ENCODE measurements around the gene SNTN. TPM values are rescaled to one million over a fixed set of nuclear protein-coding genes. Genes with fewer than 3 reads are reported as not detected.

SNTN gene
- total and polyA plus RNA-seq, 9 of the 15 experiments (the other 6 are each of a cell fraction or from before 2014, with no cell fraction given), result not detected

GRCh38 chr3:63609408-63609807, 43.1 kb upstream of the SNTN start (continued):
- TF ChIP-seq AFF1 (IDR thresholded peaks at IDR 0.05; ENCODE audit: low read depth in 1 of 2, partially characterized antibody in 2 of 2), result no peak
- no peak for TF ChIP-seq YY1 (IDR thresholded peaks at IDR 0.05; ENCODE audit: borderline replicate concordance in 1 of 3, control insufficient read depth in 1 of 3, extremely low read depth in 1 of 3, insufficient read depth in 3 of 3, insufficient read length in 1 of 3, insufficient replicate concordance in 2 of 3, low read depth in 1 of 3, low read length in 2 of 3)
- no peak for TF ChIP-seq NFE2L1 (tag; IDR thresholded peaks at IDR 0.05; ENCODE audit: borderline replicate concordance, low read depth)
- no peak for TF ChIP-seq NCOR1 (IDR thresholded peaks at IDR 0.05)
- no peak for TF ChIP-seq HNRNPH1 (optimal IDR thresholded peaks at IDR 0.05; ENCODE audit: low read depth, low read length)
- TF ChIP-seq CBX3 (IDR thresholded peaks at IDR 0.05; ENCODE audit: borderline replicate concordance in 1 of 2, low read length in 2 of 2), result no peak
- no peak for TF ChIP-seq REST (IDR thresholded peaks at IDR 0.05; ENCODE audit: borderline replicate concordance)
- no peak for TF ChIP-seq REST (CRISPR knock-in tag; IDR thresholded peaks at IDR 0.05; ENCODE audit: low read depth)

All from K562 (cell line).